SK-N-DZ (cell line): ENCODE data around the gene EXT2.

Experiments used
- DNase-seq: peaks from one replicate; pipeline ENCODE4 v3.0.0-alpha.2; 2015; ENCODE audit warnings: low spot score

The EXT2 gene

DNA sequence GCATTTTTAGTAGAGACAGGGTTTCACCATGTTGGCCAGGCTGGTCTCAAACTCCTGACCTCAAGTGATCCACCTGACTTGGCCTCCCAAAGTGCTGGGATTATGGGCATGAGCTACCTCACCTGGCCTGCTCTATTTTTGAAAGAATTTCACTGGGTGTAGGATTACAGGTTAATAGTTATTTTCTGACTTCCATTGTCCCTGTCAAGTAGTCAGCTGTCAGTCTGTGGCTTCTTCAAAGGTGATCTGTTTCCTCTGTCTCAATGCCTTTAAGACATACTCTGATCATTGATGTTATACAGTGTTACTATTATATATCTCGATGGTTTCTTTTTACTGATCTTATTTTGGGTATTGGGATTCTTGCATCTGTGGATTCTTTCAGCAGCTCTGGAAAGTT is 10.1 kb upstream of the EXT2 start:
- DNase-seq = no peak

GRCh38 chr11:44088377-44088776 is 7.1 kb upstream of the EXT2 start:
- DNase-seq = no peak

GRCh38 chr11:44088871-44089270 is 6.6 kb upstream of the EXT2 start:
- no peak for DNase-seq

GRCh38 chr11:44090539-44090938 is 4.9 kb upstream of the EXT2 start:
- DNase-seq = no peak

GRCh38 chr11:44094260-44094868 is 1.1 kb upstream of the EXT2 start:
- DNase-seq = peak; percentile 84

DNA sequence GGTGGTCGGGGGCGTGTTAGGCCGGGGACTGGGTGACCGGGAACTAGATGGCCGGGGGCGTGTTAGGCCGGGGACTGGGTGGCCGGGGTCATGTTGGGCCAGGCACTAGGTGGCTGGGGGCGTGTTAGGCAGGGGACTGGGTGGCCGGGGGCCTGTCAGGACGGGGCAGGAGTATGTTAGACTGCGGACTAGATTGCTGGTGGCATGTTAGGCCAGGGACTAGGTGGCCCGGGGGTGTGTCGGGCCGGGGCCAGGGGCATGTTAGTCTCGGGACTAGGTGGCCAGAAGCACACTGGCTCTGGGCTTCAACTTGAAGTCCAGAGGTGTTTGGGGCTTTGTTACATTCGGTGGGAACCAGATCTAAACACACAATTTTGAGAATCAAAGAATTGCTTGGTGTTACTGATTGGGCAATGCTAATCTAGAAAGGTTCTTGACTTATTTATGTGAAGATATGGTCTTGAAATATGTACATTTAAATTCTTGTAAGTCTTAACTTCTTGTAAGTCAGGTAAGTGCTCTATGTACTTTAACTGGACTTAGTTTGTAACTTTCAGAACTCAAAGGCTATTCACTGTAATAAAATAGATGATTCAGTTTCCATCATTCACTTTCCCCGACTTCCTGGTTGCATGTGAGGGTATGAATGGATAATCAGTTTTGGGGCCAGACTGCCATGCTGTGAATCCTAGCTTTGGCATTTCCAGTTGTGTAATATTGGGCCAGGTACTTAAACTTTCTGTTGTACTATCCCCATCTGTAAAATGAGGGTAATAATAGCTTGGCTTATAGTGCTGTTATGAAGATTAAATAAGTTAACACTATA is 1.1 kb downstream of the EXT2 start:
- no peak for DNase-seq

DNA sequence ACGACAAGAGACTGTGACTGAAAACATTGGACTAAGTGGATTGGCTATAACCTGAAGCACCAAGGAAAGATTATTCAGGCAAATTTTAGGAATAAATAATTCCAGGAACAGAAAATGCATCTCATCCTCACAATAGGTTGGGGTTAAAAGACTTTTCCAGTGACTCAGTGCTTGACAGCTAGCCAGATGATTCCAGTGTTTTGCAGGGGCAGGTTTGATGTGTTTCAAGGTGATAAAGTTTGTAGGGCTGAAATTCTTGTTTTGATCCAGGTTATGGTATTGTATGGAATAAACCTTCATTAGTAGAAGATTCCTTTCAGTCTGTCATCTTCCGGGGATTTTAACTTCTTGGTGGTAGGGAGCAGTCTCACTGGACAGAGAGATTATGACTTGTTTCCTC is 2.3 kb downstream of the EXT2 start:
- no peak for DNase-seq

DNA sequence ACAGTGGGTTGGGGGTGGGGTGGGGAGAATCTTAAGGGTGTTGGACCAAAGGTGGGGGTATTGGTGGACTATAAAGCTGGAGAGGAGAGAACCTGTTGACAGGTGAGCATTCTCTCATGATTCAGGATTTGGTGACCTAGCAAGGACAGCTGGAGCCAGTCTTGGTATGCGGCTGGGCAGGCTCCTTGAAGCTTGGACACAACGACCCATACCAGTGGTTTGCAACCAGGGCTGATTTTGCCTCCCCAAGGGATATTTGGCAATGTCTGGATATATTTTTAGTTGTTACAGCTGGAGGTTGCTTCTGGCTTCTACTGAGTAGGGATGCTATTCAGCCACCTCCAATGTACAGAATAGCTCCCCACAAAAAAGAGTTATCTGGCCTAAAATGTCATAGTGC is 5.6 kb downstream of the EXT2 start:
- no peak for DNase-seq

GRCh38 chr11:44104481-44105294 is 9.2 kb downstream of the EXT2 start:
- no peak for DNase-seq

- no peak for DNase-seq
These were observed 12.8 kb downstream of the EXT2 start for GRCh38 chr11:44108260-44108659.

DNA sequence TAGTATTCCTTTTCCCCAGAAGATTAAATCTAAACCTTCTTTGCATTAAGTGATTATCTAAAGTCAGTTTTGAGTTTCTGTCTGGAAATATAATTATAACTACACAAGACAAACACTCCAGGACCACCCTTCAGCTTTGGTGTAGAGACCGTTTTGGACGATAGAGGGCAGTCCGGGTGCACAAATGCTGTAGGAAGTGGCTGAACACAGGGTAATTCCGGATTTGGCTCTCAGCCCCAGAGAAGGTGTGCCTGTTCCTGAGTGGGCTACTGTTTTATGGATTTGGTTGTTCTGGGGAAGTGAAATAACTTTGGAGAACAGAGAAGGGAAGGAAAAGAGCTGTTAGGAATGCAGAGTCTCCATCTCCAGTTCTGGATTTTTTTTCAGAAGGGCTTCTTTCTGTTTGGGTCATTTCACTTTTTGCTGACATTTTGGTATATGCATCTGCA is 14.8 kb downstream of the EXT2 start:
- peak; percentile 44 for DNase-seq

DNA sequence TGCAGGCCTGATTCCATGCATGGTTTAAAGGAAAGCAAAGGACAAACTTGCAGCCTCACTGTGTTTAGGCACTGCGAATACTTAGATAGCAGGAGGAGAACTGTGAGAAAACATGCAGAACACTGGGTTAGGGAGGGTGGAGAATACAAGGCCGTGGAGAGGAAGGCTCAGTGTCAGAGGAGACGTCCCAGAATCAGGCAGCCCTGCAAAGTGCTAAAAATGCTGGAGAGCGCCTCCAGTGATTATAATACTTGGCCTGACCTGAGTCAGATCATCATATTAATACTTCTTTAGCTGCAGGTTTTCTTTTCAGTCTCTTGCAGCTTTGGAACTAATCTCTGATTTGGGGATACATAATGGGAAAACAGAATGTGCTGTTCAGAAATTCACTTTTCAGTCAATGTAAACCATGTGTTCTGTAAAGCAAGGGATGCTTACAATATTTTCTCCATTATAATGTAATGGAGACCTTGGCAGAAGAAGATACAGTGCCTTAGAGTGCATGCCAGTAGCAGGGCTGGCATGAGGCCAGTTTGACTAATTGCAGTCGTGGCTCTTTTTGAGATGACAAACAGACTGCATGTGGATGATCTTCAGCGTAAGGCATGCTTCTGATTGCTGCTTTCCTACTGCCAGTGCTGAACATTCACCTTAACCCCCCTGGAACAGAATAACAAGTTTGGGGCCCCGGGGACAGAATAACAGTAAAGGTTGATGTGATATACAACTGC is 16.8 kb downstream of the EXT2 start:
- DNase-seq = no peak

GRCh38 chr11:44113018-44113417 is 17.5 kb downstream of the EXT2 start:
- DNase-seq = no peak

DNA sequence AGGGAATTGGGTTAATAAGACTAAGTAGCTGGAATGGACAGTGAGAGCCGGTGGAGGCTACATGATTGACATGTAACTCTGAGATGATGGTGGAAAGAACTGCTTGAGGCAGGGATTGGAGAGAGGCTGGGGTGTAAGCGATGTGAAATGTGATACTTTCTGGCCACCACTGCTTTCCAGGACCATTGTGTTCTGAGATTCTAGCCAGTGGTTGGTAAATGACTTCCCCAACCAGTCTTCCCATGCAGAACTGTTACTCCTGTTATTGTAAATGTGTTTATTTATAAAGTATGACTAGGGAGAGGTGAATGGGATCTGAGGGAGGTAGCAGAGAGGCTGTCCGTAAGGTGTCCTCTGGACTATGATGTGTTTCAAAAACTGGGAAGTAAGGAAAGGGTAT is 18.1 kb downstream of the EXT2 start:
- no peak for DNase-seq

GRCh38 chr11:44116234-44116830 is 20.9 kb downstream of the EXT2 start:
- DNase-seq = no peak

DNA sequence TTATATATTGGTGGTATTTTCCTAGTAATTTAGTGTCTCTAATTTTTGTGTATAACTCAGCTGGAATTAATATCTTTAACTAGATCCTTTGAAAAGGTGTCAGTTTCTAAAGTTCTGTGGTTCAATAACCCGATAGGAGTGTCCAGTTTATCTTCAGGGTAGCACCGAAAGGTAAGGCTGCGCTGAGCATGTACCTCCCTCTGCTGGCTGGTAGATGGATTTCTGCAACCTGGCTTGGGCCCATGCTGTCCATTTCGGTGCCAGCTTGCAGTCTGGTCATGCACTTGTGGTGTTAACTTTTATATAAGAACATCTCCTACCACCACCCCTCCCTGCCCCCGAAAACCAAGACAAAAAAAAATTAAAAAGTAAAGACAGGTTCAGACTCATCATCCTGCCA is 24.7 kb downstream of the EXT2 start:
- no peak for DNase-seq

DNA sequence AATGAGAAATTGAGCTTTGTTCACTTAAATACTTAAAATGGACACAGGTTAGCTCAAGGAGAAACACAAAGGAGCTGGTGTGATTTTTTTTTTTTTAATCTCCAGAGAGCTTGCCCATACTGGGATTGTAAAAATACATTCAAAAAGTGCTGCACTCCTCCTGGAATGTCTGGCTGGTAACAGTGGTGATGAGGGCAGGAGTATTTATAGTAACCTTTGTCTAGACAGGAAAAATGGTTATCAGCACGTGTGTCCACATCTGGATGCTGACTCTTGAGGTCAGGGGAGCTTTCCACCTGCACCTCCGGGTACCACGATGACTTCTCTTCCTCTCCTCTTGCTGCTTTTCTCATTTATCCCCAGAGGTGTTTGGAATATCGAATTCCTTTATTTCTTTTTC is 30.1 kb downstream of the EXT2 start:
- DNase-seq = no peak

DNA sequence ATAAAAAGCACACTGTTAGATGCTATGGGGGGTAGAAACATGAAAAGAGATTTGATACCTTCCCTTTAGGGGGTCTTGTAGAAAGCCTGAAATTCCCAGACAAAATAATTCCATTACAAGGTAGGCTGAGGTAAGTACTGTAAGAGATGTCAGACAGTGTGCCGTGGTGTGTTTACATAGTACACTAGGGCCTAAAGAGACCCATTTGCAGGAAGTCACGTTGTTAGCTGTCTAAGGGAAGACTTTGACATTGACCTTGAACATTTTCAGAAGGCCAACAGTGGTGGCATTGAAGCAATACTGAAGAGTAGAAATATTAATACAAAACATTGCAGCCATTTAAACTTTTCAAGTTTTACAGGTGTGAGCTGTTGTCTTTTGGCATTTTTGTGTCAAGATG is 30.8 kb downstream of the EXT2 start:
- no peak for DNase-seq

DNA sequence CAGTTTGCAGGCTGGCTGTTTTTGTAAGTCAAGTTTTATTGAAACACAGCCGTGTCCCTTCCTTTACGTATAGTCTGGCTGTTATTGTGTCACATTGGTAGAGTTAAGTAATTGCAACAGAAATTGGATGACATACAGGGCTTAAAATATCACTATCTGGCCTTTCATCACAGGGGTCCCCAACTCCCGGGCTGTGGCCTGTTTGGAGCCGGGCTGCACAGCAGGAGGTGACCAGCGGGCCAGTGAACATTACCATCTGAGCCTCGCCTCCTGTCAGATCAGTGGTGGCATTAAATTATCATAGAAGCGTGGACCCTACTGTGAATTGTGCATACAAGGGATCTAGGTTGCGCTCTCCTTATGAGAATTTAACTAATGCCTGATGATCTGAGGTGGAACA is 31.7 kb downstream of the EXT2 start:
- DNase-seq = no peak

GRCh38 chr11:44128729-44129128 is 33.3 kb downstream of the EXT2 start:
- DNase-seq = no peak

DNA sequence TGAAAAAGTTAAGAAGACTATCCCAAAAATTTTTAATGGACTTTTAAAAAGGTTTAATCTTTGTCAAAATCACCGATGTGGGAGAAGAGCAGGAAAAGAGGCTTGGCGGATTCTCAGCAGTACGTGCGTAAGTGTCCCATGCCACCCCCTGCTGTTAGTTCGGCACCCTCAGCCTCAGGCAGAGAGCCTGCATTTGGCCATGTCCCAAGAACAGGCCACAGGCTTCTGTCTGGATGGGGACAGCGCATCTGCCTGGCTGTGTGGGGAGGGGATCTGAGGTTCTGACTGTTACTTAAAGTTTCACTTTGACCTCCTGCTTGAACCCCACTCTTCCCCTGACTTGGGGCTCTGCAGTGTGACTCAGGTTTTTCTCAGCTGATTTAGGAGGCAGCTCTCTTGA is 35.3 kb downstream of the EXT2 start:
- no peak for DNase-seq
